SK-N-SH treated with all-trans-retinoic acid at 6 μM for 48 hours (cell line): ENCODE measurements around the gene CPZ.

Experiments used
- ATAC-seq: fragments of 200-7000 bp; cut with Tn5 transposase; 3 replicates; pipeline ENCODE4 v1.9.1; 2020; ENCODE audit warnings: mild to moderate bottlenecking, moderate library complexity
- ARNTL ChIP-seq: fragments of 450-650 bp; formaldehyde crosslinking; IDR thresholded peaks from 2 replicates; pipeline ENCODE4 v1.5.0; 2020; ENCODE audit warnings: low read depth, mild to moderate bottlenecking, moderate library complexity, borderline replicate concordance
- BACH2 ChIP-seq: fragments of 250-450 bp; sonication (Bioruptor Pico); IDR thresholded peaks from 2 replicates; pipeline ENCODE4 v1.9.0; 2021; ENCODE audit warnings: mild to moderate bottlenecking, borderline replicate concordance
- GLIS3 ChIP-seq: fragments of 250-450 bp; sonication (Bioruptor Pico); IDR thresholded peaks from 2 replicates; pipeline ENCODE4 v1.5.0; 2020; ENCODE audit warnings: mild to moderate bottlenecking, moderate library complexity
- POU6F1 ChIP-seq: fragments of 250-450 bp; sonication (Bioruptor Pico); IDR thresholded peaks from 2 replicates; pipeline ENCODE4 v1.8.0; 2021; ENCODE audit warnings: low read depth, mild to moderate bottlenecking, moderate library complexity, borderline replicate concordance
- PPARA ChIP-seq: fragments of 250-450 bp; sonication (Bioruptor Pico); IDR thresholded peaks from 2 replicates; pipeline ENCODE4 v1.5.0; 2020; ENCODE audit warnings: mild to moderate bottlenecking, borderline replicate concordance
- RARB ChIP-seq: fragments of 250-450 bp; sonication (Bioruptor Pico); IDR thresholded peaks from 2 replicates; pipeline ENCODE4 v1.8.0; 2021; ENCODE audit warnings: mild to moderate bottlenecking, moderate library complexity
- TOX ChIP-seq: fragments of 250-450 bp; sonication (Bioruptor Pico); IDR thresholded peaks from 2 replicates; pipeline ENCODE4 v1.8.0; 2021; ENCODE audit warnings: mild to moderate bottlenecking, moderate library complexity, borderline replicate concordance
- ZC3H10 ChIP-seq: fragments of 250-450 bp; sonication (Bioruptor Pico); IDR thresholded peaks from 2 replicates; pipeline ENCODE4 v1.5.1; 2021; ENCODE audit warnings: mild to moderate bottlenecking, moderate library complexity
- ZFP3 ChIP-seq: fragments of 250-450 bp; sonication (Bioruptor Pico); IDR thresholded peaks from 2 replicates; pipeline ENCODE4 v1.5.0; 2020; ENCODE audit warnings: mild to moderate bottlenecking, moderate library complexity
- ZFP30 ChIP-seq: fragments of 450-650 bp; formaldehyde crosslinking; IDR thresholded peaks from 2 replicates; pipeline ENCODE4 v1.5.0; 2022; ENCODE audit warnings: mild to moderate bottlenecking, moderate library complexity
- ZNF565 ChIP-seq: fragments of 450-650 bp; formaldehyde crosslinking; conservative IDR thresholded peaks from 2 replicates; pipeline ENCODE4 v1.5.0; 2020; ENCODE audit warnings: low read depth, mild to moderate bottlenecking, moderate library complexity
- ZNF8 ChIP-seq: fragments of 450-650 bp; formaldehyde crosslinking; IDR thresholded peaks from 2 replicates; pipeline ENCODE4 v1.5.0; 2020; ENCODE audit warnings: mild to moderate bottlenecking, moderate library complexity
- TF ChIP-seq, protein P1 (sequence below): fragments of 250-450 bp; sonication (Bioruptor Pico); IDR thresholded peaks from 2 replicates; pipeline ENCODE4 v1.5.0; 2020; ENCODE audit warnings: mild to moderate bottlenecking, moderate library complexity
- TF ChIP-seq, protein P2 (sequence below): fragments of 250-450 bp; sonication (Bioruptor Pico); IDR thresholded peaks from 2 replicates; pipeline ENCODE4 v1.8.0; 2020; ENCODE audit warnings: mild to moderate bottlenecking, moderate library complexity, borderline replicate concordance
- TF ChIP-seq, protein P3 (sequence below): fragments of 250-450 bp; sonication (Bioruptor Pico); IDR thresholded peaks from 2 replicates; pipeline ENCODE4 v1.5.1; 2021; ENCODE audit warnings: mild to moderate bottlenecking, moderate library complexity

Gene CPZ

GRCh38 chr4:8560265-8561047 is 32.1 kb upstream of the CPZ start:
- ATAC-seq = no peak

GRCh38 chr4:8564595-8564994 is 28.0 kb upstream of the CPZ start:
- TF ChIP-seq RARB (CRISPR knock-in tag) (no peak), ZC3H10 (CRISPR knock-in tag) (no peak), ZNF8 (CRISPR knock-in tag) (no peak), POU6F1 (no peak), GLIS3 (CRISPR knock-in tag) (no peak), ZFP3 (CRISPR knock-in tag) (no peak), ZFP30 (CRISPR knock-in tag) (no peak)
- ATAC-seq = no peak

More at GRCh38 chr4:8560265-8561047, 32.1 kb upstream of the CPZ start:
- TF ChIP-seq, protein P1, sequence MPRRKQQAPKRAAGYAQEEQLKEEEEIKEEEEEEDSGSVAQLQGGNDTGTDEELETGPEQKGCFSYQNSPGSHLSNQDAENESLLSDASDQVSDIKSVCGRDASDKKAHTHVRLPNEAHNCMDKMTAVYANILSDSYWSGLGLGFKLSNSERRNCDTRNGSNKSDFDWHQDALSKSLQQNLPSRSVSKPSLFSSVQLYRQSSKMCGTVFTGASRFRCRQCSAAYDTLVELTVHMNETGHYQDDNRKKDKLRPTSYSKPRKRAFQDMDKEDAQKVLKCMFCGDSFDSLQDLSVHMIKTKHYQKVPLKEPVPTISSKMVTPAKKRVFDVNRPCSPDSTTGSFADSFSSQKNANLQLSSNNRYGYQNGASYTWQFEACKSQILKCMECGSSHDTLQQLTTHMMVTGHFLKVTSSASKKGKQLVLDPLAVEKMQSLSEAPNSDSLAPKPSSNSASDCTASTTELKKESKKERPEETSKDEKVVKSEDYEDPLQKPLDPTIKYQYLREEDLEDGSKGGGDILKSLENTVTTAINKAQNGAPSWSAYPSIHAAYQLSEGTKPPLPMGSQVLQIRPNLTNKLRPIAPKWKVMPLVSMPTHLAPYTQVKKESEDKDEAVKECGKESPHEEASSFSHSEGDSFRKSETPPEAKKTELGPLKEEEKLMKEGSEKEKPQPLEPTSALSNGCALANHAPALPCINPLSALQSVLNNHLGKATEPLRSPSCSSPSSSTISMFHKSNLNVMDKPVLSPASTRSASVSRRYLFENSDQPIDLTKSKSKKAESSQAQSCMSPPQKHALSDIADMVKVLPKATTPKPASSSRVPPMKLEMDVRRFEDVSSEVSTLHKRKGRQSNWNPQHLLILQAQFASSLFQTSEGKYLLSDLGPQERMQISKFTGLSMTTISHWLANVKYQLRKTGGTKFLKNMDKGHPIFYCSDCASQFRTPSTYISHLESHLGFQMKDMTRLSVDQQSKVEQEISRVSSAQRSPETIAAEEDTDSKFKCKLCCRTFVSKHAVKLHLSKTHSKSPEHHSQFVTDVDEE (CRISPR knock-in tag) = no peak
- no peak for TF ChIP-seq BACH2 (CRISPR knock-in tag)
- TF ChIP-seq ZFP30 (CRISPR knock-in tag) = no peak
- TF ChIP-seq TOX (CRISPR knock-in tag) = no peak
- no peak for TF ChIP-seq RARB (CRISPR knock-in tag)
- TF ChIP-seq, protein P2, sequence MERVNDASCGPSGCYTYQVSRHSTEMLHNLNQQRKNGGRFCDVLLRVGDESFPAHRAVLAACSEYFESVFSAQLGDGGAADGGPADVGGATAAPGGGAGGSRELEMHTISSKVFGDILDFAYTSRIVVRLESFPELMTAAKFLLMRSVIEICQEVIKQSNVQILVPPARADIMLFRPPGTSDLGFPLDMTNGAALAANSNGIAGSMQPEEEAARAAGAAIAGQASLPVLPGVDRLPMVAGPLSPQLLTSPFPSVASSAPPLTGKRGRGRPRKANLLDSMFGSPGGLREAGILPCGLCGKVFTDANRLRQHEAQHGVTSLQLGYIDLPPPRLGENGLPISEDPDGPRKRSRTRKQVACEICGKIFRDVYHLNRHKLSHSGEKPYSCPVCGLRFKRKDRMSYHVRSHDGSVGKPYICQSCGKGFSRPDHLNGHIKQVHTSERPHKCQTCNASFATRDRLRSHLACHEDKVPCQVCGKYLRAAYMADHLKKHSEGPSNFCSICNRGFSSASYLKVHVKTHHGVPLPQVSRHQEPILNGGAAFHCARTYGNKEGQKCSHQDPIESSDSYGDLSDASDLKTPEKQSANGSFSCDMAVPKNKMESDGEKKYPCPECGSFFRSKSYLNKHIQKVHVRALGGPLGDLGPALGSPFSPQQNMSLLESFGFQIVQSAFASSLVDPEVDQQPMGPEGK (CRISPR knock-in tag) = no peak
- no peak for TF ChIP-seq ZNF565
- TF ChIP-seq, protein P3, sequence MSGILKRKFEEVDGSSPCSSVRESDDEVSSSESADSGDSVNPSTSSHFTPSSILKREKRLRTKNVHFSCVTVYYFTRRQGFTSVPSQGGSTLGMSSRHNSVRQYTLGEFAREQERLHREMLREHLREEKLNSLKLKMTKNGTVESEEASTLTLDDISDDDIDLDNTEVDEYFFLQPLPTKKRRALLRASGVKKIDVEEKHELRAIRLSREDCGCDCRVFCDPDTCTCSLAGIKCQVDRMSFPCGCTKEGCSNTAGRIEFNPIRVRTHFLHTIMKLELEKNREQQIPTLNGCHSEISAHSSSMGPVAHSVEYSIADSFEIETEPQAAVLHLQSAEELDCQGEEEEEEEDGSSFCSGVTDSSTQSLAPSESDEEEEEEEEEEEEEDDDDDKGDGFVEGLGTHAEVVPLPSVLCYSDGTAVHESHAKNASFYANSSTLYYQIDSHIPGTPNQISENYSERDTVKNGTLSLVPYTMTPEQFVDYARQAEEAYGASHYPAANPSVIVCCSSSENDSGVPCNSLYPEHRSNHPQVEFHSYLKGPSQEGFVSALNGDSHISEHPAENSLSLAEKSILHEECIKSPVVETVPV (CRISPR knock-in tag) = no peak
- no peak for TF ChIP-seq POU6F1
- no peak for TF ChIP-seq ZFP3 (CRISPR knock-in tag)
- TF ChIP-seq ZC3H10 (CRISPR knock-in tag) = no peak

DNA sequence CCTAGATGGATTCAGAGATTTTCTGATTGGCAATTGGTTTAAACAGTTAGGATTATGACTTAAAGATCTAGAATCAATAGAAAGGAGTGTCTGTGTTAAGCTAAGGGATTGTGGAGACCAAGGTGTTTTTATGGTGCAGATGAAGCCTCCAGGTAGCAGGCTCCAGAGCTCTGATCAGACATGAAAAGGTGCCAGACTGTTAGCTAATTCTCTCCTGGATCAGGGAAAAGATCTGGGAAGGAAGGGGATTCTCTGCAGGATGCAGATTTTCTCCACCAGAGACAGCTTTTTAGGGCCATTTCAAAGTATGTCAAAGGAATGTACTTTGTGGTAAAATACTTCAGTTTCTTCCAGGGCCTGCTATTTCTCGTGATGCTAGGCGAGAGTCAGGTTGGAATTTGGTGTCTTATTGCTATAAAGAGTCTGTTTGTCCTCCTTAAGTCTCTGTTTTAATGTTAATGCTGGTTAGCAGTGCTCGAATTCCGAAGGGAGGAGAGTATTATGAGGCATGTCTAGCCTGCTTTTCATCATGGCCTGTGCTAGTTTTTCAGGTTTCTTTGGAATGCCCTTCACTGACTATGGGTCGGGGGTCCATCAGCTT is 24.4 kb upstream of the CPZ start:
- no peak for TF ChIP-seq RARB (CRISPR knock-in tag)
- no peak for TF ChIP-seq ARNTL (CRISPR knock-in tag)
- no peak for TF ChIP-seq ZFP3 (CRISPR knock-in tag)
- TF ChIP-seq PPARA (CRISPR knock-in tag) = no peak
- TF ChIP-seq, protein P1 (CRISPR knock-in tag) = no peak
- TF ChIP-seq GLIS3 (CRISPR knock-in tag) = no peak
- ATAC-seq = no peak
